ENCODE data around the gene MRPS35. TPM values are rescaled to one million over a fixed set of nuclear protein-coding genes. Genes with fewer than 3 reads are reported as not detected.

Gene MRPS35
- total RNA-seq, 1 donor from 2014 or later = 50.4 TPM

DNA sequence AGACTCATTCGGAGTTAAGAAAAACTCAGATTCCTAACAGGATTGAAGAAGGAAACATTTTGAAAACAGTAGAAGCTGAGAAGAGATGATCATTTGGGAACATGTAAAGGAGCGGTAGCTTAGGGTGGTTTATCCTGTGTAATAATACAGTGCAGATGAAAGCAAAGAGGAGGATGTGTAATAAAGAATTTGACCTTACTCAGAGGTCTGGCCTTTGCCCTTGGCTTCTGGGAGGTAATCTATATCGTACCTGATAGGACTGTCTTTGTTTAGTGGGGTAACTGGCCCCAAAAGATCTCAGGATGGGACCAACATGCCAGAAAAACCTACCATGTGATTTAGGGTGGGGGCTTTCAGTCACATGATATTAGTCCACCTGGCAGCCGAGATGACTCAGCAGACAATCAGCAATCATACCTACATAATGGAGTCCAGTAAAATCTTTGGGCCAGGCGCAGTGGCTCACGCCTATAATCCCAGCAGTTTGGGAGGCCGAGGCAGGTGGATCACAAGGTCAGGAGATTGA, 46.1 kb downstream of the MRPS35 start:
- H3K4me3 Mint-ChIP-seq (ENCODE audit: unreplicated experiment) = no peak overlapping the region
- TF ChIP-seq, protein P1, sequence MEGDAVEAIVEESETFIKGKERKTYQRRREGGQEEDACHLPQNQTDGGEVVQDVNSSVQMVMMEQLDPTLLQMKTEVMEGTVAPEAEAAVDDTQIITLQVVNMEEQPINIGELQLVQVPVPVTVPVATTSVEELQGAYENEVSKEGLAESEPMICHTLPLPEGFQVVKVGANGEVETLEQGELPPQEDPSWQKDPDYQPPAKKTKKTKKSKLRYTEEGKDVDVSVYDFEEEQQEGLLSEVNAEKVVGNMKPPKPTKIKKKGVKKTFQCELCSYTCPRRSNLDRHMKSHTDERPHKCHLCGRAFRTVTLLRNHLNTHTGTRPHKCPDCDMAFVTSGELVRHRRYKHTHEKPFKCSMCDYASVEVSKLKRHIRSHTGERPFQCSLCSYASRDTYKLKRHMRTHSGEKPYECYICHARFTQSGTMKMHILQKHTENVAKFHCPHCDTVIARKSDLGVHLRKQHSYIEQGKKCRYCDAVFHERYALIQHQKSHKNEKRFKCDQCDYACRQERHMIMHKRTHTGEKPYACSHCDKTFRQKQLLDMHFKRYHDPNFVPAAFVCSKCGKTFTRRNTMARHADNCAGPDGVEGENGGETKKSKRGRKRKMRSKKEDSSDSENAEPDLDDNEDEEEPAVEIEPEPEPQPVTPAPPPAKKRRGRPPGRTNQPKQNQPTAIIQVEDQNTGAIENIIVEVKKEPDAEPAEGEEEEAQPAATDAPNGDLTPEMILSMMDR (IDR thresholded peaks at IDR 0.05; ENCODE audit: insufficient read depth, low read depth, low read length) = no peak
- TF ChIP-seq EZH2 (IDR thresholded peaks at IDR 0.05; ENCODE audit: insufficient read depth, low read length) = no peak
- Histone ChIP-seq H3K9me3 (ENCODE audit: insufficient read depth, low read depth, low read length) (no peaks in the 10 kb centered on the region), H3K27ac (ENCODE audit: low read depth, low read length) (no peak overlapping the region), H3K4me2 (ENCODE audit: low read length) (no peak overlapping the region), H3K9ac (ENCODE audit: low read length) (no peak overlapping the region), H2AFZ (ENCODE audit: low read depth, low read length) (no peak overlapping the region), H3K27me3 (ENCODE audit: insufficient read depth, low read length) (no peaks in the 10 kb centered on the region), H4K20me1 (ENCODE audit: insufficient read depth, low read length) (peaks cover 3% of the 10 kb centered on the region), H3K4me1 (ENCODE audit: insufficient read depth, low read length) (no peaks in the 10 kb centered on the region), H3K36me3 (ENCODE audit: insufficient read depth, low read length) (peaks cover 16% of the 10 kb centered on the region), H3K4me3 (ENCODE audit: insufficient read depth, low read depth, low read length) (no peak overlapping the region), H3K79me2 (ENCODE audit: insufficient read depth, low read length) (peaks cover 5% of the 10 kb centered on the region)
- DNase-seq (ENCODE audit: low read depth) (no peak), FAIRE-seq (no peak)
- H3K27ac Mint-ChIP-seq (ENCODE audit: unreplicated experiment) = no peak overlapping the region
- no peaks in the 10 kb centered on the region for H3K27me3 Mint-ChIP-seq (ENCODE audit: low read depth, unreplicated experiment)
- peaks cover 9% of the 10 kb centered on the region for H3K36me3 Mint-ChIP-seq (ENCODE audit: low read depth, unreplicated experiment)
- H3K4me1 Mint-ChIP-seq (ENCODE audit: low read depth, unreplicated experiment) = no peaks in the 10 kb centered on the region
- no peaks in the 10 kb centered on the region for H3K9me3 Mint-ChIP-seq (ENCODE audit: unreplicated experiment)

DNA sequence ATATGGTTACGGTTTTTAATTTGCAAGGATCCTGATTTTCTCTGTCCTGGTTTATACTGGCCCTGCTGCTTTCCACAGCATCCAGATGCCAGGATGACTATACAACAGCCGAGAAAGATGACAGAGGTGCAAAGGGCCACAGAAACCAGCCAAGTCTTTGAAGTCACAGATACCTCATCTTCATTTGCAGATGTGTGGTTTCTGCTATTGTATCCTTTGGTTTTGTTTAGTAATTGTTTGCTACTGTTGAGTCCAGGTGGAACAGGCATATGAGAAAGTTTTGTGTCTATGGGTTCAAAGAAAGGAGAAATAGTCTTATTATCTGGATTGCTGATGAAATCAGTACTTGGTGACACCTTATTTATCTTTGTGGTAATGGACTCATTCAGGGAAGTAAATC, 52.1 kb downstream of the MRPS35 start:
- no peaks in the 10 kb centered on the region for H3K79me2 ChIP-seq (ENCODE audit: insufficient read depth, low read length)
- TF ChIP-seq EZH2 (IDR thresholded peaks at IDR 0.05; ENCODE audit: insufficient read depth, low read length) = no peak
- TF ChIP-seq, protein P1 (IDR thresholded peaks at IDR 0.05; ENCODE audit: insufficient read depth, low read depth, low read length) = no peak
- H3K27me3 Mint-ChIP-seq (ENCODE audit: low read depth, unreplicated experiment) = no peaks in the 10 kb centered on the region
- H3K4me3 Mint-ChIP-seq (ENCODE audit: unreplicated experiment) = no peak overlapping the region
- FAIRE-seq (no peak), DNase-seq (ENCODE audit: low read depth) (no peak)
- no peaks in the 10 kb centered on the region for H3K9me3 Mint-ChIP-seq (ENCODE audit: unreplicated experiment)
- H3K27ac Mint-ChIP-seq (ENCODE audit: unreplicated experiment) = no peak overlapping the region
- no peaks in the 10 kb centered on the region for H3K36me3 ChIP-seq (ENCODE audit: insufficient read depth, low read length)
- no peaks in the 10 kb centered on the region for H3K36me3 Mint-ChIP-seq (ENCODE audit: low read depth, unreplicated experiment)
- H3K4me2 ChIP-seq (ENCODE audit: low read length) = no peak overlapping the region
- H4K20me1 ChIP-seq (ENCODE audit: insufficient read depth, low read length) = no peaks in the 10 kb centered on the region
- H3K9ac ChIP-seq (ENCODE audit: low read length) = no peak overlapping the region
- no peaks in the 10 kb centered on the region for H3K4me1 Mint-ChIP-seq (ENCODE audit: low read depth, unreplicated experiment)
- no peak overlapping the region for H3K27ac ChIP-seq (ENCODE audit: low read depth, low read length)
- H3K27me3 ChIP-seq (ENCODE audit: insufficient read depth, low read length) = no peaks in the 10 kb centered on the region
- H2AFZ ChIP-seq (ENCODE audit: low read depth, low read length) = no peak overlapping the region
- no peak overlapping the region for H3K4me3 ChIP-seq (ENCODE audit: insufficient read depth, low read depth, low read length)
- H3K4me1 ChIP-seq (ENCODE audit: insufficient read depth, low read length) = no peaks in the 10 kb centered on the region
- H3K9me3 ChIP-seq (ENCODE audit: insufficient read depth, low read depth, low read length) = no peaks in the 10 kb centered on the region

DNA sequence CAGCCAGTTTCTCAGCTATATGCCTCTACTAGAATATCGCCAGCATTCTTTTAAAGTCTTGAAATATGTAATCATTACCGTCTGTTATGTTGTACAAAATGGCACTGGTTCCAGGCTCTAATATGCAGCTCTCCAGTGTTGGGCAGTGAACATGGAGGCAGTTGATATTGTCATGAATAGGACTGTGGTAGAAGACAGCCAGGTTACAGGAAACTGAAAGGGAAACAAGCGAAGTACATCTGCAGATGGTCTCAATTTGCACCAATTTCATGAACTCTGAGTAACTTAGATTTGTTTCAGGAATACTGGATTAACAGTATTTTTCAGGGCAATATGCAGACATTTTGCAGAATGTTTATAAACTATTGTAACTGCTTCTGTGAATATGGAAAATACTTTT, 56.0 kb downstream of the MRPS35 start:
- no peak overlapping the region for H3K4me3 Mint-ChIP-seq (ENCODE audit: unreplicated experiment)
- FAIRE-seq = no peak
- Histone ChIP-seq H2AFZ (ENCODE audit: low read depth, low read length) (no peak overlapping the region), H3K4me2 (ENCODE audit: low read length) (no peak overlapping the region), H3K4me1 (ENCODE audit: insufficient read depth, low read length) (no peaks in the 10 kb centered on the region), H3K27ac (ENCODE audit: low read depth, low read length) (no peak overlapping the region), H3K9ac (ENCODE audit: low read length) (no peak overlapping the region), H3K79me2 (ENCODE audit: insufficient read depth, low read length) (no peaks in the 10 kb centered on the region), H3K9me3 (ENCODE audit: insufficient read depth, low read depth, low read length) (no peaks in the 10 kb centered on the region), H3K27me3 (ENCODE audit: insufficient read depth, low read length) (no peaks in the 10 kb centered on the region), H3K4me3 (ENCODE audit: insufficient read depth, low read depth, low read length) (no peak overlapping the region), H4K20me1 (ENCODE audit: insufficient read depth, low read length) (no peaks in the 10 kb centered on the region), H3K36me3 (ENCODE audit: insufficient read depth, low read length) (no peaks in the 10 kb centered on the region)
- DNase-seq (ENCODE audit: low read depth) = no peak
- no peak overlapping the region for H3K27ac Mint-ChIP-seq (ENCODE audit: unreplicated experiment)
- no peaks in the 10 kb centered on the region for H3K4me1 Mint-ChIP-seq (ENCODE audit: low read depth, unreplicated experiment)
- TF ChIP-seq, protein P1 (IDR thresholded peaks at IDR 0.05; ENCODE audit: insufficient read depth, low read depth, low read length) = no peak
- TF ChIP-seq EZH2 (IDR thresholded peaks at IDR 0.05; ENCODE audit: insufficient read depth, low read length) = no peak
- H3K9me3 Mint-ChIP-seq (ENCODE audit: unreplicated experiment) = no peaks in the 10 kb centered on the region
- H3K36me3 Mint-ChIP-seq (ENCODE audit: low read depth, unreplicated experiment) = no peaks in the 10 kb centered on the region
- H3K27me3 Mint-ChIP-seq (ENCODE audit: low read depth, unreplicated experiment) = no peaks in the 10 kb centered on the region

Data from astrocyte (in vitro differentiated cells and primary cell).